ENCODE data around the gene SCLY.
A peak's percentile ranks its signal among the peaks of the same experiment; 100 is the strongest.

The SCLY gene

DNA sequence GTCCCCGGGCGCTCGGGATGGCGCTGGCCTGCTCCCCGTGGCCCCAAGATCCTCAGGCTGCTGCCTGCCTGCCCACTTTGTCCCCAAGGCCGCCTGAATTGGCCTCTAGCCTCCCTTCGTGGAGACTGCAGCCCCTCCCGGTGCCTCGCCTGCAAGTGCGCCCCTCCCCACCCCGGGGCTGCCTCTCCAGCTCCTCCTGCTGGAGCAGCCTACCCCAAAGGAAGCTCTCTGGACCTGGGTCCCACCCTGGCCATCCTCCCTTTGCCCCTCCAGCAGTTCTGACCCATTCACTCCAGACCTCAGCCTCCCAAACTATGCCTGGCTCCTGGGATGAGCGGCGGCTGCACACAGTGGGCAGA, 45.5 kb downstream of the SCLY start (continued):
- TF ChIP-seq TCF4 (CRISPR knock-in tag; IDR thresholded peaks at IDR 0.05; ENCODE audit: borderline replicate concordance), result no peak
- TF ChIP-seq RARB (CRISPR knock-in tag; IDR thresholded peaks at IDR 0.05), result no peak
- no peak for TF ChIP-seq ZFP30 (CRISPR knock-in tag; IDR thresholded peaks at IDR 0.05)
- TF ChIP-seq ZC3H10 (CRISPR knock-in tag; IDR thresholded peaks at IDR 0.05), result no peak

GRCh38 chr2:238106698-238107524, 46.1 kb downstream of the SCLY start:
- TF ChIP-seq ESRRG (CRISPR knock-in tag; IDR thresholded peaks at IDR 0.05) (no peak), ARNTL (CRISPR knock-in tag; IDR thresholded peaks at IDR 0.05; ENCODE audit: borderline replicate concordance, low read depth) (no peak), TCF4 (CRISPR knock-in tag; IDR thresholded peaks at IDR 0.05; ENCODE audit: borderline replicate concordance) (no peak), SNAI2 (CRISPR knock-in tag; IDR thresholded peaks at IDR 0.05) (no peak), ZNF8 (CRISPR knock-in tag; IDR thresholded peaks at IDR 0.05) (no peak), GLIS3 (CRISPR knock-in tag; IDR thresholded peaks at IDR 0.05) (no peak), ZFP30 (CRISPR knock-in tag; IDR thresholded peaks at IDR 0.05) (no peak), ZNF565 (CRISPR knock-in tag; conservative IDR thresholded peaks at IDR 0.05; ENCODE audit: low read depth) (no peak), OSR1 (CRISPR knock-in tag; IDR thresholded peaks at IDR 0.05) (no peak), BACH2 (CRISPR knock-in tag; IDR thresholded peaks at IDR 0.05; ENCODE audit: borderline replicate concordance) (no peak), RARB (CRISPR knock-in tag; IDR thresholded peaks at IDR 0.05) (no peak), TSHZ2 (CRISPR knock-in tag; IDR thresholded peaks at IDR 0.05) (no peak), TOX (CRISPR knock-in tag; IDR thresholded peaks at IDR 0.05; ENCODE audit: borderline replicate concordance) (no peak), ZFP3 (CRISPR knock-in tag; IDR thresholded peaks at IDR 0.05) (no peak), ZNF70 (CRISPR knock-in tag; IDR thresholded peaks at IDR 0.05) (no peak), PPARA (CRISPR knock-in tag; IDR thresholded peaks at IDR 0.05; ENCODE audit: borderline replicate concordance) (no peak)
- TF ChIP-seq, protein P1, sequence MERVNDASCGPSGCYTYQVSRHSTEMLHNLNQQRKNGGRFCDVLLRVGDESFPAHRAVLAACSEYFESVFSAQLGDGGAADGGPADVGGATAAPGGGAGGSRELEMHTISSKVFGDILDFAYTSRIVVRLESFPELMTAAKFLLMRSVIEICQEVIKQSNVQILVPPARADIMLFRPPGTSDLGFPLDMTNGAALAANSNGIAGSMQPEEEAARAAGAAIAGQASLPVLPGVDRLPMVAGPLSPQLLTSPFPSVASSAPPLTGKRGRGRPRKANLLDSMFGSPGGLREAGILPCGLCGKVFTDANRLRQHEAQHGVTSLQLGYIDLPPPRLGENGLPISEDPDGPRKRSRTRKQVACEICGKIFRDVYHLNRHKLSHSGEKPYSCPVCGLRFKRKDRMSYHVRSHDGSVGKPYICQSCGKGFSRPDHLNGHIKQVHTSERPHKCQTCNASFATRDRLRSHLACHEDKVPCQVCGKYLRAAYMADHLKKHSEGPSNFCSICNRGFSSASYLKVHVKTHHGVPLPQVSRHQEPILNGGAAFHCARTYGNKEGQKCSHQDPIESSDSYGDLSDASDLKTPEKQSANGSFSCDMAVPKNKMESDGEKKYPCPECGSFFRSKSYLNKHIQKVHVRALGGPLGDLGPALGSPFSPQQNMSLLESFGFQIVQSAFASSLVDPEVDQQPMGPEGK (CRISPR knock-in tag; IDR thresholded peaks at IDR 0.05; ENCODE audit: borderline replicate concordance), result no peak
- TF ChIP-seq, protein P2, sequence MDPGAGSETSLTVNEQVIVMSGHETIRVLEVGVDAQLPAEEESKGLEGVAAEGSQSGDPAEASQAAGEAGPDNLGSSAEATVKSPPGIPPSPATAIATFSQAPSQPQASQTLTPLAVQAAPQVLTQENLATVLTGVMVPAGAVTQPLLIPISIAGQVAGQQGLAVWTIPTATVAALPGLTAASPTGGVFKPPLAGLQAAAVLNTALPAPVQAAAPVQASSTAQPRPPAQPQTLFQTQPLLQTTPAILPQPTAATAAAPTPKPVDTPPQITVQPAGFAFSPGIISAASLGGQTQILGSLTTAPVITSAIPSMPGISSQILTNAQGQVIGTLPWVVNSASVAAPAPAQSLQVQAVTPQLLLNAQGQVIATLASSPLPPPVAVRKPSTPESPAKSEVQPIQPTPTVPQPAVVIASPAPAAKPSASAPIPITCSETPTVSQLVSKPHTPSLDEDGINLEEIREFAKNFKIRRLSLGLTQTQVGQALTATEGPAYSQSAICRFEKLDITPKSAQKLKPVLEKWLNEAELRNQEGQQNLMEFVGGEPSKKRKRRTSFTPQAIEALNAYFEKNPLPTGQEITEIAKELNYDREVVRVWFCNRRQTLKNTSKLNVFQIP (CRISPR knock-in tag; IDR thresholded peaks at IDR 0.05; ENCODE audit: borderline replicate concordance, low read depth), result no peak
- TF ChIP-seq, protein P3, sequence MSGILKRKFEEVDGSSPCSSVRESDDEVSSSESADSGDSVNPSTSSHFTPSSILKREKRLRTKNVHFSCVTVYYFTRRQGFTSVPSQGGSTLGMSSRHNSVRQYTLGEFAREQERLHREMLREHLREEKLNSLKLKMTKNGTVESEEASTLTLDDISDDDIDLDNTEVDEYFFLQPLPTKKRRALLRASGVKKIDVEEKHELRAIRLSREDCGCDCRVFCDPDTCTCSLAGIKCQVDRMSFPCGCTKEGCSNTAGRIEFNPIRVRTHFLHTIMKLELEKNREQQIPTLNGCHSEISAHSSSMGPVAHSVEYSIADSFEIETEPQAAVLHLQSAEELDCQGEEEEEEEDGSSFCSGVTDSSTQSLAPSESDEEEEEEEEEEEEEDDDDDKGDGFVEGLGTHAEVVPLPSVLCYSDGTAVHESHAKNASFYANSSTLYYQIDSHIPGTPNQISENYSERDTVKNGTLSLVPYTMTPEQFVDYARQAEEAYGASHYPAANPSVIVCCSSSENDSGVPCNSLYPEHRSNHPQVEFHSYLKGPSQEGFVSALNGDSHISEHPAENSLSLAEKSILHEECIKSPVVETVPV (CRISPR knock-in tag; IDR thresholded peaks at IDR 0.05), result no peak
- ATAC-seq, result peak; percentile 48

DNA sequence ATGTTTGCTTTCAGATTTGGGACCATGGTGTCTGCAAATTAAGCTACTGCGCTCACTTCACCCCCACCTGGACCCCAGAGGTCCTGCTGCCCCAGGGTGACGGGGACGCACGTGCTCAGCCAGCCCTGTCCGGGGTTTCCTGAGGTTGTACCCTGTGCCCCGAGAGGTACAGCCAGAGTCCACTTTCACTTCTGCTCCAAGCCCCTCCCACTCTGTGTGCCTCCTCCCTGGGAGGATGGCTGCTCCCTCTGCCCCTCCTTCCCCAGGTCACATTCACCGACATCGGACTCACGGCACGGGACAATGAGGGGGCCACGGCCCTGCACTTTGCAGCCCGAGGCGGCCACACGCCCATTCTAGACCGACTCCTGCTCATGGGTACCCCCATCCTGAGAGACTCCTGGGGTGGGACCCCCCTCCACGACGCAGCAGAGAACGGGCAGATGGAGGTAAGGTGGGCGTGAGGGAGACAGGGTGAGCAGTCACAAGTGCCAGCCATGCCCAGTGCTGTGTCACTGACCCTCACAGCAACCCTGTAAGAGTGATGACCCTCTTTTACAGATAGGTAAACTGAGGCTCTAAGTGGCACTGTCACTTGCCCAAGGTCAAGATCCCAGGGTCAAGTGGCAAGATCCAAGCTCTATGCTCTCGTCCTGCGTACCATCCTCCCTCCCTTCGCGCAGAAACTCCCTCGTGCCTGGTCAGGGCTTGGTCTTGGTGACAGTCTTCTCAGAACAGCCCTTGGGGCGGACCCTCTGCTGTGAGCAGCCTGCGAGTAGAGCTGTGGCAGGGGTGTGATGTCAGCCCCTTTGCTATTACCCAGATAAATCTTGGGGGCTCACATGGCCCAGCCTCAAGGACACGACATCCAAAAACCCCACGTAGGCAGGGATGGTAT, 47.0 kb downstream of the SCLY start:
- ATAC-seq, result peak; percentile 13; the same call in 1 of the 3 replicates
- TF ChIP-seq, protein P2 (CRISPR knock-in tag; IDR thresholded peaks at IDR 0.05; ENCODE audit: borderline replicate concordance, low read depth), result no peak
- TF ChIP-seq SNAI2 (CRISPR knock-in tag; IDR thresholded peaks at IDR 0.05), result no peak
- TF ChIP-seq ZFP3 (CRISPR knock-in tag; IDR thresholded peaks at IDR 0.05), result no peak
- TF ChIP-seq ZFP30 (CRISPR knock-in tag; IDR thresholded peaks at IDR 0.05), result no peak
- TF ChIP-seq PPARA (CRISPR knock-in tag; IDR thresholded peaks at IDR 0.05; ENCODE audit: borderline replicate concordance), result no peak
- TF ChIP-seq GLIS3 (CRISPR knock-in tag; IDR thresholded peaks at IDR 0.05), result no peak
- no peak for TF ChIP-seq CSDC2 (CRISPR knock-in tag; IDR thresholded peaks at IDR 0.05)
- TF ChIP-seq ESRRG (CRISPR knock-in tag; IDR thresholded peaks at IDR 0.05), result no peak
- TF ChIP-seq RARB (CRISPR knock-in tag; IDR thresholded peaks at IDR 0.05), result no peak
- TF ChIP-seq TOX (CRISPR knock-in tag; IDR thresholded peaks at IDR 0.05; ENCODE audit: borderline replicate concordance), result no peak
- TF ChIP-seq ZNF565 (CRISPR knock-in tag; conservative IDR thresholded peaks at IDR 0.05; ENCODE audit: low read depth), result no peak
- no peak for TF ChIP-seq OSR1 (CRISPR knock-in tag; IDR thresholded peaks at IDR 0.05)
- TF ChIP-seq TCF4 (CRISPR knock-in tag; IDR thresholded peaks at IDR 0.05; ENCODE audit: borderline replicate concordance), result no peak
- TF ChIP-seq, protein P1 (CRISPR knock-in tag; IDR thresholded peaks at IDR 0.05; ENCODE audit: borderline replicate concordance), result no peak
- no peak for TF ChIP-seq BACH2 (CRISPR knock-in tag; IDR thresholded peaks at IDR 0.05; ENCODE audit: borderline replicate concordance)
- TF ChIP-seq ZNF8 (CRISPR knock-in tag; IDR thresholded peaks at IDR 0.05), result no peak

Data from SK-N-SH treated with all-trans-retinoic acid at 6 μM for 48 hours (cell line).